ENCODE results near the gene OR7G1.

DNA sequence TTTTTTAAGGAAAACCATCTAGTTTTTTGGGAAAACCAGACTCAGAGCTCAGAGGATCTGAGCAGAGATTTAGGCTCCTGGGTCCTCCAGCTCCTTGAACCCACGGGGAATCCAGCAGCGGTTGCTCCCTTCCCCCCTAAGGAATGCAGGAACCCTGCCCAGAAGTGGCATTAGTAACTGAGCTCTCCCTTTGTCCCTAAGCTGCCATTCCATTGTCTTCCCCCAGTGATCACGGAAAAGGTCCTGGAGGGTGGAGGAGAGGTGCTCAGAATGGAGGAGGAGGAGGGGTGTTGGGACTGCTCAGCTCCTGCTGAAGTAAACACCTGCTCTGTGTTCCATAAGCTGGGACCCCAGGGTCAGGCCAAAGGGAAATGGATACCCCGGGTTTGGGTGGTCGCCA lies 45.5 kb downstream of the OR7G1 start:
- TF ChIP-seq, protein P1, sequence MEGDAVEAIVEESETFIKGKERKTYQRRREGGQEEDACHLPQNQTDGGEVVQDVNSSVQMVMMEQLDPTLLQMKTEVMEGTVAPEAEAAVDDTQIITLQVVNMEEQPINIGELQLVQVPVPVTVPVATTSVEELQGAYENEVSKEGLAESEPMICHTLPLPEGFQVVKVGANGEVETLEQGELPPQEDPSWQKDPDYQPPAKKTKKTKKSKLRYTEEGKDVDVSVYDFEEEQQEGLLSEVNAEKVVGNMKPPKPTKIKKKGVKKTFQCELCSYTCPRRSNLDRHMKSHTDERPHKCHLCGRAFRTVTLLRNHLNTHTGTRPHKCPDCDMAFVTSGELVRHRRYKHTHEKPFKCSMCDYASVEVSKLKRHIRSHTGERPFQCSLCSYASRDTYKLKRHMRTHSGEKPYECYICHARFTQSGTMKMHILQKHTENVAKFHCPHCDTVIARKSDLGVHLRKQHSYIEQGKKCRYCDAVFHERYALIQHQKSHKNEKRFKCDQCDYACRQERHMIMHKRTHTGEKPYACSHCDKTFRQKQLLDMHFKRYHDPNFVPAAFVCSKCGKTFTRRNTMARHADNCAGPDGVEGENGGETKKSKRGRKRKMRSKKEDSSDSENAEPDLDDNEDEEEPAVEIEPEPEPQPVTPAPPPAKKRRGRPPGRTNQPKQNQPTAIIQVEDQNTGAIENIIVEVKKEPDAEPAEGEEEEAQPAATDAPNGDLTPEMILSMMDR (conservative IDR thresholded peaks at IDR 0.05 in 1 of 2, IDR thresholded peaks at IDR 0.05 in 1 of 2; ENCODE audit: low read depth in 1 of 2, low read length in 2 of 2) = no peak
- TF ChIP-seq EZH2 (IDR thresholded peaks at IDR 0.05; ENCODE audit: low read length, missing control alignments) = no peak

Measured in fibroblast of lung (primary cell).